B cell (primary cell): ENCODE results near the gene SHH.

Experiments used
- EZH2 ChIP-seq: IDR thresholded peaks from 2 replicates; pipeline ENCODE4 v1.6.1; 2012; ENCODE audit warnings: borderline replicate concordance, low read depth, mild to moderate bottlenecking, moderate library complexity, low read length; ENCODE audit not compliant: insufficient read depth, poor library complexity, severe bottlenecking
- TF ChIP-seq, protein P1 (sequence below): fragments of 200-600 bp; IDR thresholded peaks from one replicate; pipeline ENCODE4 v1.8.0; 2022; ENCODE audit warnings: antibody characterized with exemption, mild to moderate bottlenecking

DNA sequence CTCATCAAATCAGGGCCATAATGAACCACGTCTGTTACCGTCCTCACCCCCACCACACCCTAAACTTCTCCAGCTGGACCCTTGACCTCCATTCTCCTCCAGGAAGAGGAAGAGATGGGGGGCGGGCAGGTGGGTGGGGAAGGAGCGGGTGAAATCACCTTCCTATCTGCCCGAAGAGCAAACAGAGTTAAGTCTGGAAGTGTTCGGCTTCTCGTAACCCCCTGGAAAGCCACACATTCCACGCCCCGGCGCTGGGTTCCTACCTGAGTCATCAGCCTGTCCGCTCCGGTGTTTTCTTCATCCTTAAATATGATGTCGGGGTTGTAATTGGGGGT, 736 bp downstream of the SHH start:
- TF ChIP-seq, protein P1, sequence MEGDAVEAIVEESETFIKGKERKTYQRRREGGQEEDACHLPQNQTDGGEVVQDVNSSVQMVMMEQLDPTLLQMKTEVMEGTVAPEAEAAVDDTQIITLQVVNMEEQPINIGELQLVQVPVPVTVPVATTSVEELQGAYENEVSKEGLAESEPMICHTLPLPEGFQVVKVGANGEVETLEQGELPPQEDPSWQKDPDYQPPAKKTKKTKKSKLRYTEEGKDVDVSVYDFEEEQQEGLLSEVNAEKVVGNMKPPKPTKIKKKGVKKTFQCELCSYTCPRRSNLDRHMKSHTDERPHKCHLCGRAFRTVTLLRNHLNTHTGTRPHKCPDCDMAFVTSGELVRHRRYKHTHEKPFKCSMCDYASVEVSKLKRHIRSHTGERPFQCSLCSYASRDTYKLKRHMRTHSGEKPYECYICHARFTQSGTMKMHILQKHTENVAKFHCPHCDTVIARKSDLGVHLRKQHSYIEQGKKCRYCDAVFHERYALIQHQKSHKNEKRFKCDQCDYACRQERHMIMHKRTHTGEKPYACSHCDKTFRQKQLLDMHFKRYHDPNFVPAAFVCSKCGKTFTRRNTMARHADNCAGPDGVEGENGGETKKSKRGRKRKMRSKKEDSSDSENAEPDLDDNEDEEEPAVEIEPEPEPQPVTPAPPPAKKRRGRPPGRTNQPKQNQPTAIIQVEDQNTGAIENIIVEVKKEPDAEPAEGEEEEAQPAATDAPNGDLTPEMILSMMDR: no peak
- no peak for TF ChIP-seq EZH2
